HepG2 (cell line): Measurements from ENCODE around the gene RAB33A. TPM values are rescaled to one million over a fixed set of nuclear protein-coding genes. Genes with fewer than 3 reads are reported as not detected.

Source experiments
- ATAC-seq: fragments of 200-7000 bp; cut with Tn5 transposase; 3 replicates; pipeline ENCODE4 v1.9.1; 2020; ENCODE audit warnings: mild to moderate bottlenecking, moderate library complexity
- BruUV-seq: library from RNA; stranded (reverse); fragments of 400-500 nt; replicated peaks from 2 replicates; lab custom pipeline; 2021; lab: Mats Ljungman, UMichigan
- CTCF ChIA-PET: fragments of 300-600 bp; formaldehyde crosslinking; extraction: SDS; loops from one replicate; lab custom pipeline; 2021; ENCODE audit warnings: low total read pairs, inconsistent platforms, low intra/inter-chr PET ratio; lab: Yijun Ruan, JAX
- POLR2A ChIA-PET: fragments of 350-600 bp; sonication (Branson Sonifier 250); formaldehyde crosslinking; loops from one replicate; lab custom pipeline; 2020; ENCODE audit warnings: antibody characterized with exemption, inconsistent platforms; lab: Yijun Ruan, JAX
- DNase-seq: peaks from one replicate; pipeline ENCODE4 v3.0.0-alpha.2; 2015; ENCODE audit warnings: low spot score
- FAIRE-seq: peaks from 3 replicates; lab custom pipeline; 2011; peaks lifted over from hg19 to GRCh38; lab: Jason Lieb, UNC
- H2AFZ ChIP-seq: one replicate; pipeline ENCODE4 v1.6.1; 2011; ENCODE audit warnings: low read length, inconsistent platforms
- H3K27ac ChIP-seq: fragments of 300-600 bp; 3 replicates; pipeline ENCODE4 v1.8.0; 2011; ENCODE audit warnings: mixed run types, mild to moderate bottlenecking, mixed read lengths, low read length, inconsistent platforms; ENCODE audit not compliant: insufficient read depth; ENCODE audit errors: extremely low read length
- H3K27me3 ChIP-seq, 2 experiments: fragments of 200-600 bp in 1 of 2; 2 replicates in 1 of 2; 3 replicates in 1 of 2; pipeline versions ENCODE4 v1.6.0 to v1.8.0; 2011; ENCODE audit warnings: low read length in 2 of 2, mild to moderate bottlenecking in 2 of 2, moderate library complexity in 2 of 2, inconsistent platforms in 1 of 2; ENCODE audit not compliant: insufficient read depth in 2 of 2, control insufficient read depth in 1 of 2
- H3K36me3 ChIP-seq, 2 experiments: fragments of 200-600 bp in 1 of 2; replicated peaks in 1 of 2; 2 replicates in 1 of 2; 3 replicates in 1 of 2; pipeline versions ENCODE4 v1.5.1 to v1.8.0; 2011; ENCODE audit warnings: low read length in 2 of 2, inconsistent platforms in 1 of 2; ENCODE audit not compliant: insufficient read depth in 2 of 2, control insufficient read depth in 1 of 2
- H3K4me1 ChIP-seq: 2 replicates; pipeline ENCODE4 v1.5.1; 2012; ENCODE audit warnings: low read length, inconsistent platforms; ENCODE audit not compliant: insufficient read depth
- H3K4me2 ChIP-seq: 2 replicates; pipeline ENCODE4 v1.6.0; 2011; ENCODE audit warnings: low read depth, low read length, inconsistent platforms
- H3K4me3 ChIP-seq, 3 experiments: fragments of 200-600 bp in 1 of 3; sonication (generic), shearing (Covaris generic) in 1 of 3; replicated peaks in 1 of 3; 2 replicates each; pipeline ENCODE4 v1.5.1; 2011 to 2016; ENCODE audit warnings: low read length in 3 of 3, inconsistent platforms in 2 of 3, low read depth in 2 of 3, mild to moderate bottlenecking in 2 of 3, control low read depth in 1 of 3, mixed read lengths in 1 of 3; ENCODE audit not compliant: insufficient read depth in 1 of 3
- H3K79me2 ChIP-seq: one replicate; pipeline ENCODE4 v1.6.1; 2011; ENCODE audit warnings: low read length, inconsistent platforms; ENCODE audit not compliant: insufficient read depth
- H3K9ac ChIP-seq: 2 replicates; pipeline ENCODE4 v1.6.0; 2011; ENCODE audit warnings: mild to moderate bottlenecking, low read depth, low read length, inconsistent platforms; ENCODE audit not compliant: insufficient read depth
- H3K9me3 ChIP-seq: 2 replicates; pipeline ENCODE4 v1.5.1; 2012; ENCODE audit warnings: mild to moderate bottlenecking, low read length
- H4K20me1 ChIP-seq: 2 replicates; pipeline ENCODE4 v1.6.0; 2011; ENCODE audit warnings: inconsistent platforms, mild to moderate bottlenecking, low read length, moderate library complexity; ENCODE audit not compliant: insufficient read depth
- GFI1 ChIP-seq: sonication (generic); formaldehyde crosslinking; IDR thresholded peaks from 2 replicates; pipeline ENCODE4 v1.5.0; 2020; ENCODE audit warnings: missing genetic modification reagents, mild to moderate bottlenecking, borderline replicate concordance
- HOXA7 ChIP-seq: sonication (generic); formaldehyde crosslinking; IDR thresholded peaks from 2 replicates; pipeline ENCODE4 v1.8.1; 2022; ENCODE audit warnings: mild to moderate bottlenecking, missing genetic modification reagents, moderate library complexity
- KLF13 ChIP-seq: sonication (generic); formaldehyde crosslinking; IDR thresholded peaks from 2 replicates; pipeline ENCODE4 v1.4.0; 2020; ENCODE audit warnings: mild to moderate bottlenecking, missing genetic modification reagents
- MIER2 ChIP-seq: IDR thresholded peaks from 2 replicates; pipeline ENCODE4 v1.6.1; 2016; ENCODE audit warnings: missing biosample characterization, missing genetic modification reagents
- NAIF1 ChIP-seq: sonication (generic); formaldehyde crosslinking; IDR thresholded peaks from 2 replicates; pipeline ENCODE4 v1.5.0; 2020; ENCODE audit warnings: mild to moderate bottlenecking, missing genetic modification reagents, borderline replicate concordance
- POLR2G ChIP-seq: fragments of 200-400 bp; formaldehyde crosslinking; IDR thresholded peaks from 2 replicates; pipeline ENCODE4 v1.6.1; 2018; ENCODE audit warnings: mild to moderate bottlenecking, low read depth, low read length, moderate library complexity
- ZNF354B ChIP-seq: sonication (generic); formaldehyde crosslinking; IDR thresholded peaks from 2 replicates; pipeline ENCODE4 v1.8.0; 2022; ENCODE audit warnings: mild to moderate bottlenecking, missing genetic modification reagents
- ZNF512 ChIP-seq: sonication (generic); formaldehyde crosslinking; IDR thresholded peaks from 2 replicates; pipeline ENCODE4 v1.4.0; 2020; ENCODE audit warnings: mild to moderate bottlenecking, missing genetic modification reagents
- ZNF788 ChIP-seq: sonication (generic); formaldehyde crosslinking; IDR thresholded peaks from 2 replicates; pipeline ENCODE4 v1.5.0; 2020; ENCODE audit warnings: mild to moderate bottlenecking, missing genetic modification reagents, borderline replicate concordance
- ZSCAN31 ChIP-seq: sonication (generic); formaldehyde crosslinking; IDR thresholded peaks from 2 replicates; pipeline ENCODE4 v1.5.0; 2020; ENCODE audit warnings: low read depth, mild to moderate bottlenecking, missing genetic modification reagents
- WGBS: methylation state at CpG from one replicate; pipeline ENCODE4 v1.1.6; 2017; ENCODE audit warnings: low lambda C conversion rate; 5-methylcytosine and 5-hydroxymethylcytosine counted together
- in situ Hi-C: cut with HindIII; loops from 2 replicates; pipeline ENCODE4 v1.10.0; 2017; ENCODE audit warnings: low pct_unique_long_range_greater_than_20kb; ENCODE audit not compliant: extremely low pct_ligation_motif_present
- intact Hi-C: fragments of 100-400 bp; cut with micrococcal nuclease; formaldehyde crosslinking; loops from one replicate; pipeline ENCODE4 v1.10.0; 2022; ENCODE audit not compliant: unreplicated experiment
- polyA plus RNA-seq, 8 experiments: library from polyadenylated mRNA; depleted of rRNA in 3 of 8; stranded (reverse) in 7 of 8; unstranded in 1 of 8; fragments of >200 nt; fragmentation: Illumina TruSeq in 4 of 8; extraction: Trizol in 4 of 8; gene quantifications; 2 replicates each; pipeline versions ENCODE4 v1.2.1 to v1.2.3, GENCODE V29; 2011 to 2016; ENCODE audit warnings: low read depth in 4 of 8, missing spikeins in 1 of 8, mixed read lengths in 1 of 8; ENCODE audit not compliant: insufficient read depth in 1 of 8
- total RNA-seq, 5 experiments: library from RNA; depleted of rRNA; stranded (reverse); fragments of >200 nt; fragmentation: Illumina TruSeq; extraction: Trizol; gene quantifications; 2 replicates each; pipeline ENCODE4 v1.2.3, GENCODE V29; 2016; ENCODE audit warnings: low read depth in 1 of 5
- TF ChIP-seq, protein P1 (sequence below): sonication (generic); formaldehyde crosslinking; IDR thresholded peaks from 2 replicates; pipeline ENCODE4 v1.5.0; 2020; ENCODE audit warnings: mild to moderate bottlenecking, missing genetic modification reagents
- TF ChIP-seq, protein P2 (sequence below): sonication (generic); formaldehyde crosslinking; conservative IDR thresholded peaks from 2 replicates; pipeline ENCODE4 v1.8.0; 2022; ENCODE audit warnings: missing genetic modification reagents
- TF ChIP-seq, protein P3 (sequence below): sonication (generic); formaldehyde crosslinking; IDR thresholded peaks from 2 replicates; pipeline ENCODE4; 2020; ENCODE audit warnings: missing genetic modification reagents, mild to moderate bottlenecking, borderline replicate concordance

The RAB33A gene
- total and polyA plus RNA-seq, 2 of the 13 experiments (the other 11 are each of a cell fraction or from before 2014, with no cell fraction given) = 0.26 TPM; not detected in 1

- no peaks in the 10 kb centered on the region for H3K27me3 ChIP-seq
- no peak overlapping the region for H3K27ac ChIP-seq
- no TSS peak for BruUV-seq
- no peaks in the 10 kb centered on the region for H4K20me1 ChIP-seq
- no peak overlapping the region for H2AFZ ChIP-seq
- H3K79me2 ChIP-seq = no peaks in the 10 kb centered on the region
- WGBS = 100% methylated on average over 1 of the region's 1 CpG
- no peak overlapping the region for H3K4me3 ChIP-seq
- ChIA-PET POLR2A (no interaction called here), CTCF (no interaction called here)
- FAIRE-seq (no peak), DNase-seq (no peak), ATAC-seq (no peak)
- no peak overlapping the region for H3K4me2 ChIP-seq
- H3K9ac ChIP-seq = no peak overlapping the region
- in situ Hi-C loops = no loop called here
- H3K36me3 ChIP-seq = peaks cover 0 to 1% of the 10 kb centered on the region in 2 experiments; a peak in 2 of 5 replicates
- no peaks in the 10 kb centered on the region for H3K4me1 ChIP-seq
- H3K9me3 ChIP-seq = no peaks in the 10 kb centered on the region
- intact Hi-C loops = no loop called here
- TF ChIP-seq ZSCAN31 (no peak), POLR2G (no peak), GFI1 (CRISPR knock-in tag) (no peak), ZNF512 (CRISPR knock-in tag) (no peak), ZNF788 (CRISPR knock-in tag) (no peak), KLF13 (no peak), MIER2 (no peak), NAIF1 (no peak), ZNF354B (CRISPR knock-in tag) (no peak), HOXA7 (CRISPR knock-in tag) (no peak)
- TF ChIP-seq, protein P1, sequence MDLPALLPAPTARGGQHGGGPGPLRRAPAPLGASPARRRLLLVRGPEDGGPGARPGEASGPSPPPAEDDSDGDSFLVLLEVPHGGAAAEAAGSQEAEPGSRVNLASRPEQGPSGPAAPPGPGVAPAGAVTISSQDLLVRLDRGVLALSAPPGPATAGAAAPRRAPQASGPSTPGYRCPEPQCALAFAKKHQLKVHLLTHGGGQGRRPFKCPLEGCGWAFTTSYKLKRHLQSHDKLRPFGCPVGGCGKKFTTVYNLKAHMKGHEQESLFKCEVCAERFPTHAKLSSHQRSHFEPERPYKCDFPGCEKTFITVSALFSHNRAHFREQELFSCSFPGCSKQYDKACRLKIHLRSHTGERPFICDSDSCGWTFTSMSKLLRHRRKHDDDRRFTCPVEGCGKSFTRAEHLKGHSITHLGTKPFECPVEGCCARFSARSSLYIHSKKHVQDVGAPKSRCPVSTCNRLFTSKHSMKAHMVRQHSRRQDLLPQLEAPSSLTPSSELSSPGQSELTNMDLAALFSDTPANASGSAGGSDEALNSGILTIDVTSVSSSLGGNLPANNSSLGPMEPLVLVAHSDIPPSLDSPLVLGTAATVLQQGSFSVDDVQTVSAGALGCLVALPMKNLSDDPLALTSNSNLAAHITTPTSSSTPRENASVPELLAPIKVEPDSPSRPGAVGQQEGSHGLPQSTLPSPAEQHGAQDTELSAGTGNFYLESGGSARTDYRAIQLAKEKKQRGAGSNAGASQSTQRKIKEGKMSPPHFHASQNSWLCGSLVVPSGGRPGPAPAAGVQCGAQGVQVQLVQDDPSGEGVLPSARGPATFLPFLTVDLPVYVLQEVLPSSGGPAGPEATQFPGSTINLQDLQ (CRISPR knock-in tag) = no peak
- TF ChIP-seq, protein P2, sequence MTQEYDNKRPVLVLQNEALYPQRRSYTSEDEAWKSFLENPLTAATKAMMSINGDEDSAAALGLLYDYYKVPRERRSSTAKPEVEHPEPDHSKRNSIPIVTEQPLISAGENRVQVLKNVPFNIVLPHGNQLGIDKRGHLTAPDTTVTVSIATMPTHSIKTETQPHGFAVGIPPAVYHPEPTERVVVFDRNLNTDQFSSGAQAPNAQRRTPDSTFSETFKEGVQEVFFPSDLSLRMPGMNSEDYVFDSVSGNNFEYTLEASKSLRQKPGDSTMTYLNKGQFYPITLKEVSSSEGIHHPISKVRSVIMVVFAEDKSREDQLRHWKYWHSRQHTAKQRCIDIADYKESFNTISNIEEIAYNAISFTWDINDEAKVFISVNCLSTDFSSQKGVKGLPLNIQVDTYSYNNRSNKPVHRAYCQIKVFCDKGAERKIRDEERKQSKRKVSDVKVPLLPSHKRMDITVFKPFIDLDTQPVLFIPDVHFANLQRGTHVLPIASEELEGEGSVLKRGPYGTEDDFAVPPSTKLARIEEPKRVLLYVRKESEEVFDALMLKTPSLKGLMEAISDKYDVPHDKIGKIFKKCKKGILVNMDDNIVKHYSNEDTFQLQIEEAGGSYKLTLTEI (CRISPR knock-in tag) = no peak
- TF ChIP-seq, protein P3, sequence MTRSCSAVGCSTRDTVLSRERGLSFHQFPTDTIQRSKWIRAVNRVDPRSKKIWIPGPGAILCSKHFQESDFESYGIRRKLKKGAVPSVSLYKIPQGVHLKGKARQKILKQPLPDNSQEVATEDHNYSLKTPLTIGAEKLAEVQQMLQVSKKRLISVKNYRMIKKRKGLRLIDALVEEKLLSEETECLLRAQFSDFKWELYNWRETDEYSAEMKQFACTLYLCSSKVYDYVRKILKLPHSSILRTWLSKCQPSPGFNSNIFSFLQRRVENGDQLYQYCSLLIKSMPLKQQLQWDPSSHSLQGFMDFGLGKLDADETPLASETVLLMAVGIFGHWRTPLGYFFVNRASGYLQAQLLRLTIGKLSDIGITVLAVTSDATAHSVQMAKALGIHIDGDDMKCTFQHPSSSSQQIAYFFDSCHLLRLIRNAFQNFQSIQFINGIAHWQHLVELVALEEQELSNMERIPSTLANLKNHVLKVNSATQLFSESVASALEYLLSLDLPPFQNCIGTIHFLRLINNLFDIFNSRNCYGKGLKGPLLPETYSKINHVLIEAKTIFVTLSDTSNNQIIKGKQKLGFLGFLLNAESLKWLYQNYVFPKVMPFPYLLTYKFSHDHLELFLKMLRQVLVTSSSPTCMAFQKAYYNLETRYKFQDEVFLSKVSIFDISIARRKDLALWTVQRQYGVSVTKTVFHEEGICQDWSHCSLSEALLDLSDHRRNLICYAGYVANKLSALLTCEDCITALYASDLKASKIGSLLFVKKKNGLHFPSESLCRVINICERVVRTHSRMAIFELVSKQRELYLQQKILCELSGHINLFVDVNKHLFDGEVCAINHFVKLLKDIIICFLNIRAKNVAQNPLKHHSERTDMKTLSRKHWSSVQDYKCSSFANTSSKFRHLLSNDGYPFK = no peak
Measured at GRCh38 chrX:130212371-130212770, 40.6 kb downstream of the RAB33A start.
